Measurements from ENCODE around the gene NOS1AP.

- TF ChIP-seq, protein P1, sequence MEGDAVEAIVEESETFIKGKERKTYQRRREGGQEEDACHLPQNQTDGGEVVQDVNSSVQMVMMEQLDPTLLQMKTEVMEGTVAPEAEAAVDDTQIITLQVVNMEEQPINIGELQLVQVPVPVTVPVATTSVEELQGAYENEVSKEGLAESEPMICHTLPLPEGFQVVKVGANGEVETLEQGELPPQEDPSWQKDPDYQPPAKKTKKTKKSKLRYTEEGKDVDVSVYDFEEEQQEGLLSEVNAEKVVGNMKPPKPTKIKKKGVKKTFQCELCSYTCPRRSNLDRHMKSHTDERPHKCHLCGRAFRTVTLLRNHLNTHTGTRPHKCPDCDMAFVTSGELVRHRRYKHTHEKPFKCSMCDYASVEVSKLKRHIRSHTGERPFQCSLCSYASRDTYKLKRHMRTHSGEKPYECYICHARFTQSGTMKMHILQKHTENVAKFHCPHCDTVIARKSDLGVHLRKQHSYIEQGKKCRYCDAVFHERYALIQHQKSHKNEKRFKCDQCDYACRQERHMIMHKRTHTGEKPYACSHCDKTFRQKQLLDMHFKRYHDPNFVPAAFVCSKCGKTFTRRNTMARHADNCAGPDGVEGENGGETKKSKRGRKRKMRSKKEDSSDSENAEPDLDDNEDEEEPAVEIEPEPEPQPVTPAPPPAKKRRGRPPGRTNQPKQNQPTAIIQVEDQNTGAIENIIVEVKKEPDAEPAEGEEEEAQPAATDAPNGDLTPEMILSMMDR (IDR thresholded peaks at IDR 0.05), result no peak
- TF ChIP-seq POLR2AphosphoS5 (IDR thresholded peaks at IDR 0.05) (no peak), POLR2A (IDR thresholded peaks at IDR 0.05) (no peak), EP300 (IDR thresholded peaks at IDR 0.05; ENCODE audit: low read depth) (no peak)
Measured at GRCh38 chr1:162197041-162197531, 127.6 kb downstream of the NOS1AP start.

Data from transverse colon (tissue), 4 donors.